IPS-11a (cell line): ENCODE results near the gene SAFB2.
A peak's percentile ranks its signal among the peaks of the same experiment; 100 is the strongest.

ENCODE experiments used
- H3K4me3 ChIP-seq: one replicate; pipeline ENCODE4 v1.5.1; 2013; ENCODE audit warnings: low read depth, low read length, control low read depth

Gene SAFB2

DNA sequence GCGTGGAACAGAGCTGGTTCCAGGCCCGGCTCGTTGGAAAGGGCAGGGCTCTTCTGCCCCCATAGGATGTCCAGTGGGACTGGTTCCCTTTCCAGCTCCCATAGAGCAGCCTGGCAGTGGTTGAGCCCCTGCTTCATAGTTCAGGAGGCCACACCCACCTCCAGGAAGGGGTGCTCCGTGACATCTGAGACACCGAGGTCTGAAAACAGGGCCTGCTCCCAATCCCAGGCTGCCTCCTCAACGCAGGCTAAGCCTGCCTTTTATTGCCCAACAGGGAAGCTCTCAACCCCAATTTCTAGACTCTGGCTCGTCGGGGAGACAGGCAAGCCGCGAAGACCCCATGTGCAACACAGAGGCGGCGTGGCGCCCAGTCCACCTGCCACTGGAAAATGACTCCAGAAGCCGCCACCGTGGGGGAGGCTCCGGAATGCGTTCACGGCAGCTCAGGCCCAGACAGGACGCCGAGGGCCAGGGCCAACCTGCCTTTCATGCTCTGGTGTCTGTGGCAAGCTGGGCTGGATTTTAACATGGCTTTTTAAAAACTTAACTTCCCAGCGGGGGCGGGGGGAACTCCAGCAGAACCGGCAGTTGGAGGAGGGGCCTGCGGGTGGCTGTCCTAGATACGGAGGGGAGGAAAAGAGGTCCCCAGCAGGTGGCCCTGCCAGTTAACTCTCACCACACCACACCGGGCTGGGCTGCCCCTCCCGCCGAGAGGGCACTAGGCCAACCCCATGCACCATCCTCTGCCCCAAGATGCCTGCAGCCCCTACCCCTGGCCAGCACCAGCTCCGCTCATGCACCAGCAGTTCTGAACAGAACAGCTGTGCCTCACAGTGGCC is 36.9 kb downstream of the SAFB2 start:
- H3K4me3 ChIP-seq, result no peak overlapping the region

DNA sequence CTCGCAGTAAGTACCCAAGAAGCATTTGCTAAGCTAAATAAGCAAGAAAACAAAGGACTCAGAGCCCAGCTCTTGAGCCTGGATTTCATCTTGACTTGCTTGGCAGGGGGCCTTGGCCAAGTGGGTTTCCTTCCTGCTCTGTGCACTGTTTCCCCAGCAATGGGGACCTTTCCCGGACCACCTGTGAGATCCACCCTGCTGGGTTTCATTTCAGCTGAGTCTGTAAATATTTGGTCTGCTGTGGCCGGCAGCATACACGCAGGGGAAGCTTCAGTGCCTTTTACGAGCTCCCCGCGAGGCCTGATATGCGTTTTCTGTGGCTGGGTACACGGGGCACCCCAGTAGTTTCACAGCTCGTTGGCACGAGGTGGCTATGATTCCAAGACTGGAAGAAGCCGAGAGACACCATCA is 42.4 kb downstream of the SAFB2 start:
- no peak overlapping the region for H3K4me3 ChIP-seq

DNA sequence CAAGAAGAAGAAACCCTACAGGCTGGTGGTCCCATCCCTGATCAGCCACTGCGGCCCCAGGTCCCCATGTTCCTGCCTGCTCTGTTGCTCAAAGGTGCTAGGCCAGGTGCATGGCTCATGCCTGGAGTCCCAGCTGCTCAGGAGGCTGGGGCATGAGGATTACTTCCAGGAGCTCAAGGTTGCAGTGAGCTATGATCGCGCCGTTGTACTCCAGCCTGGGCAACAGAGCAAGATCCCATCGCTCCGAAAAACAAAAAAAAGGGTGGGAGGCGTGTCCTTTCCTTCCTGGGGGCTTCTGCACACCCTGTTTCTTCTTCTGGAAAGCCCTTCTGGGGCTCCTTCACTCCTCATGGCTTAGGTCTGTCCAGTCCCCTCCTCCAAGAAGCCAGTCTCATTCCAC is 42.9 kb downstream of the SAFB2 start:
- no peak overlapping the region for H3K4me3 ChIP-seq

DNA sequence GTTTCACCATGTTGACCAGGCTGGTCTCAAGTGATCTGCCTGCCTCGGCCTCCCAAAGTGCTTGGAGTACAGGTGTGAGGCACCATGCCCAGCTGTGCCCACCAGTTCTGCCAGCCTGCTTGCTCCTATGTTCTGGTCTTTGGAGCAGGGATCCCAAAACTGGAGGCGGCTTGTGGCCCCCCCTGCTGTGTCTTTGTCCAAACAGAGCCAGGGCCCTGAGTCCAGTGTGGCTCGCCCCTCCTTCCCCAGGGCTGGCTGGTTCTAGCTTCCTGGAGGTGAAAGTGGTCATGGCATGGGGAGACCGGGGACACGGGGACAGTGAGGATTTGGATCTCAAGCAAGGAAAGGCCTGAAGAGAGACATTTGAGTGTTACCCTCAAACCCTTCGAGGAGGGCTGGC is 43.3 kb downstream of the SAFB2 start:
- no peak overlapping the region for H3K4me3 ChIP-seq

DNA sequence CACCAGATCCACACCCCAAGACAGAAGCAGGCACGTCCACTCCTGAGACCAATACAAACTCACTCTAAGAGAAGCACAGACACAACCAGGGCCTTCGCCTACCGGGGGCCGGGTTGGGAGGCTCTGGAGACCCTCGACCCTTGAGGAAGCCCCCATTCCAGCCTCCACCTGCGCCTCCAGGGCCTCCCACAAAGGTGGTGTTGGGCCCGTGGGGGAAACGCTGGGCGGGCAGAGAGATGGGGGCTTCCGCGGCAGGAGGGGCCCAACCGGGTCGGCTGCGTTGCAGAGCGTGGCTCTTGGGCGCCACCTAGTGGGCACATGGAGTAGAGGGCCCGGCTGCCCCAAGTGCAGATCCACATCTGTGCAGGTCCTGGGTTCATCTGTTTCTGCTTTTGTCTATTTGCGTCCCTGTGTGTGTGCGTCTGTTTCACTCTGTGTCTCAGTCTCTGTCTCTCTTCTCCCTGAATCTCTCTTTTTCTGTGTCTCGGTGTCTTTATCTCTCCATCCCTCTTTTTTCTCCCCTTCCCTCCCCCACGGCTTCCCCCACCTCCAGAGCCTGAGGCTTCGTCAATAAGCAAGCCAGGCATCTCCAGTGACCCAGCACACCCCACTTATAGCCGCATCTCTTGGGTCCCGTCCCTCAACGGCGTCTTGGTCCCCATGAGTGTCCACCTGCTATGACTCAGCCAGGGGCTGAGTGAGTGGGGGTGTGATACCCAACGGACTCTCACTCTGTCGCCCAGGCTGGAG is 44.3 kb downstream of the SAFB2 start:
- H3K4me3 ChIP-seq, result no peak overlapping the region

DNA sequence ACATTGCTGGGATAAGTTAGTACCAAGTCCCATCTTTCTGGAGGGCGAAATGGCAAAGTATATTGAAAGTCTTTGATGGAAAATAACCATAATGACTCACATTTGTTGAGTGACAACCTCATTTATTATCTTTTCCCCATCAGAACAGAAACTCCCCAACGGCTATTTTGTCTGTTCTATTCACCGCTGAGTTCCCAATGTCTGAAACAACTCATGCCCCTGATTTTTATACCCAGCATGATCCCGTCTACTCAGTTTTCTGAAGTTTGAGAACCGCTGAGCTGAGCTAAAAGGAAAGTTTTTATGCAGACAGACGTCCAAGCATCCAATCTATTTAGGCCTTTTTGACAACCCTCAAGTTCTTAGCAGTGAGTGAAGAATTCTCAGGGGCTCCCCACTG is 47.0 kb downstream of the SAFB2 start:
- no peak overlapping the region for H3K4me3 ChIP-seq

DNA sequence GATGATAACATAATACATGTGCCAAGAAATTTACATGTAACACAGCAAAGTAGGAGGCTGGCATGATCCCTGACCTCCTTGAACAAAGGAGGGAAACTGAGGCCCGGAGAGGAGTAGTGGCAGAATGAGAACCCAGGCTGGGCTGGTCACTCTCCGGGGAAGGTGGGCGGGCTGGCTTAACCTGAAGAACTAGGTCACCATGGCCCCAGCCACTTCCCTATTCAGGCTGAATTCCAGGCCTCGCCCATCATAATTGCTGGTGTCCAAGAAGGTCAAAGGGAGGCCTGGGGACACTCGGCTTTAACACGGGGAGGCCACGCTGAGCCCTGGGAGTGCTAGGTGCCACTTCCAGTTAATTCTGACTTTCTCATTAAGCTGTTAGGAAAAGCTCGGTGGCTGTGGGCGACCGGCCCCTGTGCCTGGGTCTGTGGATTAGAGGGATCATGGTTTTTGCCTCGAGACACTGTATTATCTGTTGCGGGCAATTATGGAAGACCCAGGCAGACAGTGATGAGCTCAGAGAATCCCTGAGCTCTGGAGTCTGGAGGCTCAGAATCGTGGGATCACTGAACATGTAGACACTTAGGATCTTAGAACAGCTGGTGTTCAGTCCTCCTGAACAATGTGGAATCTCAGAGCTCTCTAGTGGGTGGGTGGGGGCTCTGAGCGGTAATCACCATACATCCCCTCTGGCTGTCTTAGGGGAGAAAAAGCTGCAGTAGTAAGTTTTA is 49.9 kb downstream of the SAFB2 start:
- H3K4me3 ChIP-seq, result no peak overlapping the region

DNA sequence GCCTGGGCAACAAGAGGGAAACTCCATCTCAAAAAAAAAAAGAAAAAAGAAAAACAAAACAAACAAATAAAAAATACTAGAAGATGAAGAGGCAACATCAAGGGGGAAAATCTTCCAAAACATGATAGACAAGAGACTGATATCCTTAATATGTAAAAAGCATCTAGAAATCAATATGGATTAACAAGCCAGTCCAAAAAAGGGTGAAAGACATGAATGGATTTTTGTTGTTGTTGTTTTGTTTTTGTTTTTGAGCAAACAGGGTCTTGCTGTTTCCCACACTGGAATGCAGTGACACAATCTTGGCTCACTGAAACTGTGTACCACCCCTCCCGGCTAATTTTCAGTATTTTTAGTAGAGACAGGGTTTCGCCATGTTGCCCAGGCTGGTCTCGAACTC is 50.8 kb downstream of the SAFB2 start:
- no peak overlapping the region for H3K4me3 ChIP-seq

DNA sequence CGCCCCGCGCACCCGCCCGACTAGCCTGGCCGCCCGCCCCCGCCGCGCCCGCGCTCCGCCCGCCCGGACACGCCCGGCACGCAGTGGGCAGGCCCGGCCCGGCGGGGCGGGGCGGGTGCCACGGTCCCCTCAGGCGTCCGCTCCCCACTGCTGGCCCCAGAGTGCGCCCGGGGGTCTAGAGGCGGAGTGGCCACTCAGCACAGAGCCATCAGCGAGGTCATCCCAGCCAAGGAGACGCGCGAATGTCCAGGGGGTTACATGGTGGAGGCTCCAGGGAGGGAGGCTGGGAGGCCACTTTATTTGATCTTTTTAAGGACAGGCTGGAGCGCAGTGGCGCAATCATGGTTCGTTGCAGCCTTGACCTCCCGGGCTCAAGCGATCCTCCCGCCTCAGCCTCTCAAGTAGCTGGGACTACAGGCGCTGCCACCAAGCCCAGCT is 54.6 kb downstream of the SAFB2 start:
- H3K4me3 ChIP-seq, result peak overlapping the region; percentile 13

DNA sequence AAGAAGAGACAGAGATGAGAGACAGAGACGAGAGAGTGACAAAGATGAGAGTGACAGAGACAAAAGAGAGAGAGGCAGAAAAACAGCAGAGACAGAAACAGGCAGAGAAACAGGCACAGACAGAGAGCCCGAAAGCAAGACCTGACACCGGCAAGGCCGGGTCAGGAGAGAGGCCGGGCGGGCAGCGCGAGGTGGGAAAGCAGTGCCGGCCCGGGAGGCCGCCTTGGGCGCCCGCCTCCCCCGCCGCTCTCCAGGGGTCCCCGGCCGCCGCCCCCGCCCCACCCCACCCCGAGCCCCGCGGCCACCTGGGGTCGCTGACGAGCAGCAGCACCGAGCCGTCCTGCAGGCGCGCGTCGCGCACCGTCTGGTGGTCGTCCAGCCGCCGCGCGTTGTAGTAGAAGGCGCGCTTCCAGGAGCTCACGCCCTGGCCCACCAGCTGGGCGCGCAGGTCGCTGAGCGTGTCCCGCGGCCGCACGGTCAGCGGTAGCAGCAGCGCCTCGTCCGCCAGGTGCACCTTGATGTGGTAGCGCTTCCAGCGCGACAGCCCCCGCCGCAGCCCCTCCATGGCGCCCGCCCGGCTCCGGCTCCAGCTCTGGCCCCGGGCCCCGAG is 55.1 kb downstream of the SAFB2 start, which contains the start of gene TINCR:
TSS of gene TINCR (minus strand) at position 594 of the 610 bp plus-strand sequence.
- peak within 1 kb of the TSS; percentile 43 for H3K4me3 ChIP-seq

DNA sequence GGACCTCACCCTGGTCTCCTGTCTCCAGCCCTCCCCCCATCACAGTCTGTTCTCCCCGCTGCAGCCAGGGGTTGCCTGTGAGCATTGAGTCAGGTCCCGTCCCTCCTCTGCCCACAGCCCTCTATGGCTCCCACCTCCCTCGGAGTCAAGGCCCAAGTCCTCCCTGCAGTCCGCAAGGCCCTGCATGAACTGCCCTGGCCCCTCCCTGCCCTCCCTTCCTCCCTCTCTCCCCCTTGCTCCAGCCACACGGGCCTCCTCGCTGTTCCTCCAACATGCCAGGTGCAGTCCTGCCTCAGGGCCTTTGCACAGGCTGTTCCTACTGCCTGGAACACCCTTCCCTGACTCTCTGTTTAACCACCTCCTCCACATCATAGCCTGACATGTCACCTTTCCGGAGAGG is 57.6 kb downstream of the SAFB2 start:
- H3K4me3 ChIP-seq, result no peak overlapping the region

DNA sequence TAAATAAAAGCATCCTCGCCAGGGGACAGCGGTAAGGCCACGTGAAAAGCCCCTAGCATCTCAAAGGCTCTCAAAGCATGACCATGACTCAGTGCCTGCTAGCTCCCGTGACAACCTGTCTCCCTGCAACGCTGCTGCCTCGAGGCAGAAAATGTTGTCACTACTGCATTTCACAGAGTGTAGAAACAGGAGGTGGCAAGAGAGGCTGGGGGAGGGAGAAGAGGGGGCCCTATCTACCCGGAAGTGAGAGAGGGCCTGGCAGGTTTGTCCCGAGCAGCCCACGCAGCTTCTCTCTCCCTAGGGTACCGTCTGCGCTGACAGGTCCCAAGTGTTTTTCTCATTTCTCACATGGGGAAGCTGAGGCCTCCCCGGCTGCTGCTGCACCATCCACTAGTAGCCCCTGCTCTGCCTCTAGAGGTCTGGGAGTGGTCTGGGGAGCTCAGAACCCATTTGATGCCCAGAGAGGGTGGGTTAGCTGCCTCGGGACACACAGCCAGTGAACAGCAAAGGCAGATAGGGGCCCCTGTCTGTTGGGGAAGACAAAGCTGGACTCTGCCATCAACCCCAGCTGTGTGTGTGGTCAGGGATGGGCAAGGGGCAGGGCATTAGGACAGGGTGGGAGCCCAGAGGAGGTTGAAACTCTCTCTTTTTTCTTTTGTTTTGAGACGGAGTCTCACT is 58.5 kb downstream of the SAFB2 start:
- no peak overlapping the region for H3K4me3 ChIP-seq

DNA sequence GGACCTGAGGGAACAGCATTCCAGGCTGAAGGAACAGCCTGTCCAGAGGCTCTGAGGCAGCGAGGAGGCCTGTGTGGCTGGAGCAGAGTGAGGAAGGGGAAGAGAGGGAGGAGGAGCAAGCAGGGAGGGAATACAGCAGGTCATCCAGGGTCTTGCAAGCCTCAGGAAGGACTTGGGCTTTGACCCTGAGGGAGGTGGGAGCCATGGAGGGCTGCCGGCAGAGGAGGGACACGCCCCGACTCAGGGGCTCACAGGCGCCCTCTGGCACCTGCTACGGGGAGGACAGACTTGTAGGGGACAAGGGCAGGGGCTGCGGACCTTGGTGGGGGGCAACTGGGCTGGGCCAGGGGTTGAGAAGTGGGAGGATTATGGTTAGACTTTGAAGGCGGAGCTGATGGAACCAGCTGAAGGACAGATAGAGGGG is 59.6 kb downstream of the SAFB2 start:
- H3K4me3 ChIP-seq, result no peak overlapping the region

DNA sequence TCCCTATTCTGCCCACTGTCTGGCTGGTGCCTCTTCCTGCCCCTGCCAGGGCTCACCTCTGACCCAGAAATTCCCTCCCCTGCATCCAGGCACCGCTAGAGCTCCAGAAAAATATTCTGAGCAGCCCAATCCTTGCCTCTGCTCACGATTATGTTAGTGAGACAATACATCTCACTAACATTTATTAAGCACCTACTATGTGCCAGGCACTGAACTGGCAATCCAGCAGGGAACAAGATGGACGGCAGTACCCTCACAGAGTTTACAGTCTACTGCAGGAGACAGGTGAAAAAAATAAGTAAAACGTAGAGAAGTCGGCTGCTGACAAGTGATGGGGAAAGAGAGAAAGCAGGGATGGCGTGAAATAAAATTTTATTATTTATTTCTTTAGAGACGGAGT is 60.3 kb downstream of the SAFB2 start:
- H3K4me3 ChIP-seq, result no peak overlapping the region

DNA sequence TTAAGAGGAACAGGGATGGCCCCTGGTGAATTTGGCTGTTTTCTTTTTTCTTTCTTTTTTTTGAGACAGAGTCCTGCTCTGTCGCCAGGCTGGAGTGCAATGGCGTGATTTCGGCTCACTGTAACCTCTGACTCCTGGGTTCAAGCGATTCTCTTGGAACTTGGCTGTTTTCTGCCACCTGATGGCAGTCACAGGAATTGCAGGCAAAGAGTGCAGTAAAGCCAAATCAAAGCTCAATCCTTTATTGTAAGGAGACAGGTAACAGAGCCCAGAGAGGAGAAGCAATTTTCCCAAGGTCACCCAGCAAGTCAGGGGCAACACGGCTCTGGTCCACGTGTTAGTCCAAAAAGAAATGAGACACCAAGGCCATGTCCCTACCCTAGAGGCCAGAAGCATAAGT is 61.0 kb downstream of the SAFB2 start:
- H3K4me3 ChIP-seq, result no peak overlapping the region

DNA sequence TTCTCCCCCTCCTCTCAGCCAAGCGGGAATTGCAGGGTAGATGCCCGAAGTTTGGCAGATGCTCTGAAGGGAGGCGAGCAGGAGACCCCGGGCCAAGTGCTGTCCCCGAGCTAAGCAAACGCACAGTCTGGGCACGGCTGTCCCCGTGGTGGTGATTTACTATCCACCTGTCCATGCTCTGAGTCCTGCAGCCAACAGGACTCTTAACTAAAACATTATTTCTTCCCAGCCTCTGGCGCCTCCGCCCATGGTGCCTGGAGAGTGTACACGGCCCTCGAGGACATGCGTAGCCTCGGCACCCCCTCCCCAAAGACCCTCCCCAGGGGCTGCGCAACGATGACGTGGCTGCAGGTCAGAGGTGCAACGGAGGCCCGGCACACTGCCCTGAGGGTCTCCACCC is 62.4 kb downstream of the SAFB2 start:
- no peak overlapping the region for H3K4me3 ChIP-seq

DNA sequence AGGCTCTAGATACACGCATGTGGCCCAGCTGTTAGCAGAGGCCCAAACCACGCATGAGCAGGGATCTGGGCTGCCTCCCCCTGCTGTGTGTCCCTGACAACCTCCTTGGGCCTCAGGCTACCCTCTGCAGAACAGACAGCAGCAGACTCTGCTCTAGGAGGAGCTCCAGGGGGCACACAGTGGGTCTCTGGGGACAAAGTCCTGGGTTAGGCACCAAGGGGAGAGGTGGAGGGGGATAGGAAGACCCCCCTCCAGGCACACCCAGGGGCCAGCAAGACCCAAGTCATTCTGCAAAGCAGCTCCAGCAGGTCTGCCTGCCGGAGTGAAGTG is 62.8 kb downstream of the SAFB2 start:
- no peak overlapping the region for H3K4me3 ChIP-seq

DNA sequence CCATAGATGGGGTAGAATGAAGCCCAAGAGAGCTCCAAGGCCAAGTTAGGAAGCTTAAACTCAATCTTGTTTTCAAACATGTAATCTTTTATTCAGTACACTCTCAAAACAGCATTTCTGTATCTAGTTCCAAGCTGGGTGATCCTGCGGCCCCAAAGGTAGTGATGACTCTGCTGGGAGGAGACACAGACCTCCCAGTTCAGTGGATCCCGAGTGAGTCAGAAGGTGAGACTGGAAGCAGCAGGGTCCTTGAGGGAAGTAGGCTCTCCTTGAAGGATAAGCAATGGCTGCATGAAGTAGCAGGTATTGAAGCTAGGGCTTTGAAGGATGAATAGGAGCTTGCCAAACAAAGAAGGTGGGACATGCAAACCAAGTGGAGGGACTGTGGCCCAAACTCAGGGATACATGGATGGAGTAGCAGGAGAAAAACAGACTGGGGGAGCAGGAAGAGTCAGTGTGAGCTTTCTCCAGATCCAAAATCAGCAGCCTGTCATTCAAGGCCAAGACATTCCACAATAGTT is 64.4 kb downstream of the SAFB2 start:
- H3K4me3 ChIP-seq, result no peak overlapping the region

DNA sequence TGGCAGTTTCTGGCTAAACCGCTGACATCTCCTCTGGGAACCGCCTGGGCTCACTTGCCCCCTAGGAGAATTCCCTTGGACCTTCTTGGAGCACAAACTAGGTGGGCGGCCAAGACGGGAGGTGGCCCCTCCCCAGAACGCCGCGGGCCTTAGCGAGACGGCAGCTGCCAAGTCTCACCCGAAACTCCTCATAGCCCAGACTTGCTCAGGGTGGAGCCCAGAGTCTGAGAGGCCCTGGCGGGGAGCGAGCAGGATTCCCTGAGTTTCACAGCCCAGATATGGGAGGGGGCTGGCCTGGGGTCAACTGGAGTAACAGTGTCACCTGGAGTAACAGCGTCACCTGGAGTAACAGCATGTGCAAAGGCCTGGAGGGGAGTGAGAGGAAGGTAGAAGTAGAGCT is 64.9 kb downstream of the SAFB2 start:
- H3K4me3 ChIP-seq, result no peak overlapping the region

DNA sequence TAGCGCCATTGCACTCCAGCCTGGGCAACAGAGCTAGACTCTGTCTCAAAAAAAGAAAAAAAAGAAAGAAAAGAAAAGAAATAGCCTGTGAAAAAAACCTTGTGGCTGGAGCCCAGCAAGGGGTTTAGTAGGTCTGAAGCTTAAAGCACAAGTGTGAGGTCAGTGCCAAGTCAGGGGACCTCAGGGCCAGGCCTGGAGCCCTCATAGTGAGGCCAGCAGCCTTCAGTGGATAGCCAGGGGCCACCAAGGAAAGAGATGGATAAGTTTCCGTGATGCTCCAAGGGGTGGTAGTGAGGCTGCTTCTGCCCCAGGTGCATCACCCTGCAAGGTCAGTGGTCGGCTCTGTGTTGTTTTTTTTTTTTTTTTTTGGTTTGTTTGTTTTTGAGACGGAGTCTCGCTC is 67.7 kb downstream of the SAFB2 start:
- H3K4me3 ChIP-seq, result no peak overlapping the region
